ENCODE data around the gene AGFG2.
A peak's percentile ranks its signal among the peaks of the same experiment; 100 is the strongest.

AGFG2 gene

DNA sequence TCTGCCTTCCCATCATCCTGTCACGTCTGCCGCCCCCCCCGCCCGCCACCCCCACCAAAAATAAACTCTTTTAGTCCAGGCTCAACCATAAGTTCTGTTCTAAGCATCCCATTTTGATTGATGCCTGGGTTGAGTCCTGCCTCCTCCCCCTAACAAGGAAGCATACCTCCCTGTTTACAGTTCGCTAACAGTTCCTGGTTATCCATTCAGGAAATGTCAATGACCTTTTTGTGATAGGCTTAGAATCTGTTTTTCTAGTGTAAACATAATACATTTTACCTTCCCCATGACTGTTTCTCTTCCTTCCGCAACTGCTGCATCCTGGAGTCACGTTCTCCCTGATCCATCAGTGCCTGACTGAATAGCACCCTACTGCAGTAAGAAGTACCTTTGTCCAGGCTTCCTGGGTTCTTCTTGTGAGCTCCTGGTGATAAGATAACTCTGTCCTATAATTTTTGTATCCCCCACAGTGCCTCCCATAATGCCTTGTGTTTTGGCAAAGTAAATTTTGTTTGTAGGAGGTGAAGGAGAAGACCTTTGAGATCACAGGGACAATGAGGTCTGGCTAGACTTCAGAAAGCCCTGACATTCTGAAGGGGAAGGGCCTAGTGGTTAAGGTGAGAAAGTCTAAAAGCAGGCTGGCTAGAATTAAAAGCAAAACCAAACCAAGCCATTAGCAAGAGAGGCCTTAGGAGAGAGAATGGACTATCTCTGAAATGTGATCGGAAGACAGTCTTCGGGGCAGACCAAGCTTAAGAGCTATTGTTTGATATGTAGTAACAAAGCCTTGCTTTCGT, 7.3 kb downstream of the AGFG2 start (continued):
- TF ChIP-seq, protein P1, sequence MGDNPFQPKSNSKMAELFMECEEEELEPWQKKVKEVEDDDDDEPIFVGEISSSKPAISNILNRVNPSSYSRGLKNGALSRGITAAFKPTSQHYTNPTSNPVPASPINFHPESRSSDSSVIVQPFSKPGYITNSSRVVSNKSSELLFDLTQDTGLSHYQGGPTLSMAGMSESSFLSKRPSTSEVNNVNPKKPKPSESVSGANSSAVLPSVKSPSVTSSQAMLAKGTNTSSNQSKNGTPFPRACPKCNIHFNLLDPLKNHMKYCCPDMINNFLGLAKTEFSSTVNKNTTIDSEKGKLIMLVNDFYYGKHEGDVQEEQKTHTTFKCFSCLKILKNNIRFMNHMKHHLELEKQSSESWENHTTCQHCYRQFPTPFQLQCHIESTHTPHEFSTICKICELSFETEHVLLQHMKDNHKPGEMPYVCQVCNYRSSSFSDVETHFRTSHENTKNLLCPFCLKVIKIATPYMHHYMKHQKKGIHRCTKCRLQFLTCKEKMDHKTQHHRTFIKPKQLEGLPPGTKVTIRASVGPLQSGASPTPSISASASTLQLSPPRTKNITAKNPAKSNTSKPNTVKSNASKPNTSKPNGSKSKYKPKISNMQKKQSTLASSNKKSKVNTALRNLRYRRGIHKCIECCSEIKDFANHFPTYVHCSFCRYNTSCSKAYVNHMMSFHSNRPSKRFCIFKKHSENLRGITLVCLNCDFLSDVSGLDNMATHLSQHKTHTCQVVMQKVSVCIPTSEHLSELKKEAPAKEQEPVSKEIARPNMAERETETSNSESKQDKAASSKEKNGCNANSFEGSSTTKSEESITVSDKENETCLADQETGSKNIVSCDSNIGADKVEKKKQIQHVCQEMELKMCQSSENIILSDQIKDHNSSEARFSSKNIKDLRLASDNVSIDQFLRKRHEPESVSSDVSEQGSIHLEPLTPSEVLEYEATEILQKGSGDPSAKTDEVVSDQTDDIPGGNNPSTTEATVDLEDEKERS (tag by site-specific recombination; IDR thresholded peaks at IDR 0.05) = no peak
- TF ChIP-seq SP2 (tag by site-specific recombination; IDR thresholded peaks at IDR 0.05) (no peak), ZXDB (tag by site-specific recombination; IDR thresholded peaks at IDR 0.05) (no peak), ZNF785 (tag by site-specific recombination; IDR thresholded peaks at IDR 0.05) (no peak), ZNF184 (tag by site-specific recombination; IDR thresholded peaks at IDR 0.05) (no peak), ZNF221 (tag by site-specific recombination; IDR thresholded peaks at IDR 0.05; ENCODE audit: borderline replicate concordance) (no peak), ZNF138 (tag by site-specific recombination; IDR thresholded peaks at IDR 0.05; ENCODE audit: borderline replicate concordance) (no peak), TSHZ1 (tag by site-specific recombination; IDR thresholded peaks at IDR 0.05; ENCODE audit: borderline replicate concordance) (no peak), ZNF341 (tag by site-specific recombination; IDR thresholded peaks at IDR 0.05; ENCODE audit: low read depth) (no peak), ZNF146 (tag by site-specific recombination; IDR thresholded peaks at IDR 0.05) (no peak), ZIC2 (tag by site-specific recombination; IDR thresholded peaks at IDR 0.05) (0 out of 2 replicates have a peak, but pooled peaks have one; percentile 12), ZNF529 (tag by site-specific recombination; IDR thresholded peaks at IDR 0.05; ENCODE audit: insufficient replicate concordance) (no peak), ZNF449 (tag by site-specific recombination; IDR thresholded peaks at IDR 0.05) (no peak), ZNF777 (tag by site-specific recombination; IDR thresholded peaks at IDR 0.05; ENCODE audit: borderline replicate concordance) (no peak), ZNF23 (tag by site-specific recombination; IDR thresholded peaks at IDR 0.05; ENCODE audit: borderline replicate concordance) (no peak), ZNF664 (tag by site-specific recombination; IDR thresholded peaks at IDR 0.05) (no peak), ZNF48 (tag by site-specific recombination; IDR thresholded peaks at IDR 0.05) (no peak)
